ENCODE measurements around the gene PGBD4. TPM values are rescaled to one million over a fixed set of nuclear protein-coding genes. Genes with fewer than 3 reads are reported as not detected.

The PGBD4 gene
- total and polyA plus RNA-seq, 2 donors = 0.96 to 1.9 TPM

DNA sequence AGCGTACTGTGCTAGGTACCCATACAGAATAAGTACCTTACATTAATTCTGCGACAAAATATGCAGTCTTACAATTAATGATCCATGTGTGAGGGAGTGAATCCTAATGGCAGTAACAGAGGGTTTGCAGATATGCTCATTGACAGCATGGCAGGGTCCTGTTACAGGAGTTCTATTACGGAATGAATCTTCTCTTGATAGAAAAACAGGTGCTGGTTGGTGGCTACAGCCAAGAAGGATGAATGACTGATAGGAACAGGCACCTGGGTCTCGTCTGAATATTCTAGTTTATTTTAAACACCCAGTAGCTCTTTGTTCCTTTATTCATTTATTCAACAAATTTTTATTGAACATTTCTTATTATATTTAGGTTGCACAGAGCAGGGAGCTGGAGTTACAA lies 22.8 kb downstream of the PGBD4 start:
- Histone ChIP-seq H3K36me3 (ENCODE audit: insufficient read depth) (no peaks in the 10 kb centered on the region), H3K4me3 (ENCODE audit: low read depth, low read length) (no peak overlapping the region), H3K4me1 (ENCODE audit: insufficient read depth) (no peaks in the 10 kb centered on the region), H3K27ac (ENCODE audit: low read depth) (no peak overlapping the region)
- no peak for DNase-seq (ENCODE audit: extremely low spot score)
- WGBS = 79% methylated on average over 4 of the region's 4 CpGs

DNA sequence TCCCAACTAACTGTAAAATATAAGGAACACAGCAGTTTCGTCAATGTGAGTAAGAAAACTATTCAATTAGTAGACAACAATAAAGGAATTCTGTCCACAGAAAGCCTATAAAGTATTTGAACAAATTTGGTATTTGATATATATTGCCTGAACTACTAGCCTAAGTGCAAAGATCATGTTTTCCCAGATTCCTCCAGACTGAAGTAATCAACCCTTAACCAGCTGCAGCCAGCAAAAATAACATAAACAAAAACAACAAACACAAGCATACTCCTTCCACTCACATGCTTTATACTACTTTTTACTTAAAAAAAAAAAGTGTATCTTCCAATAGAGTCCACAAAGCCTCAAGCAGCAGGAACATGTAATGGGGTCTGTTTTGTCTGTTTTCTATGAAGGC lies 24.1 kb downstream of the PGBD4 start:
- DNase-seq (ENCODE audit: extremely low spot score) = no peak
- Histone ChIP-seq H3K4me1 (ENCODE audit: insufficient read depth) (no peaks in the 10 kb centered on the region), H3K27ac (ENCODE audit: low read depth) (no peak overlapping the region), H3K36me3 (ENCODE audit: insufficient read depth) (no peaks in the 10 kb centered on the region), H3K4me3 (ENCODE audit: low read depth, low read length) (no peak overlapping the region)
- WGBS = 56% methylated on average over 1 of the region's 1 CpG

DNA sequence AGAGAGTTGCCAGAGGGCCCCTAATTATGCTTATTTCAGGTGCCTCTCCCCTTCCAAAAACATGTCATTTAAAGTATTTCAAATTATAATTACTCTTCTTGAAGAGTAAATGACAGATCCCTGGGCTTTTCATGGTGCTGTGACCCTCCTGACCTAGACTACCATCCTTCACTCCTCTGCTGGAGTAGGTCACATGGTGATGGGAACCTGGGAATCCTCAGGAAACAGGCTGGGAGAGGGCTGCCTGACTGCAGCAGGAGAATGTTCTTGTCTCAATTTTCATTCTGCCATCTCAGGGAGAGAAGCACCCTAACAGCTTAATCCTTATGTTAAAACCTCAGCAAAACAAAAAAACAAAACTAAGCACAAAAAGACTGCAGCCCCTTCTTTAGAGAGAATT lies 24.6 kb downstream of the PGBD4 start:
- Histone ChIP-seq H3K4me3 (ENCODE audit: low read depth, low read length) (no peak overlapping the region), H3K4me1 (ENCODE audit: insufficient read depth) (no peaks in the 10 kb centered on the region), H3K36me3 (ENCODE audit: insufficient read depth) (no peaks in the 10 kb centered on the region), H3K27ac (ENCODE audit: low read depth) (no peak overlapping the region)
- DNase-seq (ENCODE audit: extremely low spot score) = no peak

DNA sequence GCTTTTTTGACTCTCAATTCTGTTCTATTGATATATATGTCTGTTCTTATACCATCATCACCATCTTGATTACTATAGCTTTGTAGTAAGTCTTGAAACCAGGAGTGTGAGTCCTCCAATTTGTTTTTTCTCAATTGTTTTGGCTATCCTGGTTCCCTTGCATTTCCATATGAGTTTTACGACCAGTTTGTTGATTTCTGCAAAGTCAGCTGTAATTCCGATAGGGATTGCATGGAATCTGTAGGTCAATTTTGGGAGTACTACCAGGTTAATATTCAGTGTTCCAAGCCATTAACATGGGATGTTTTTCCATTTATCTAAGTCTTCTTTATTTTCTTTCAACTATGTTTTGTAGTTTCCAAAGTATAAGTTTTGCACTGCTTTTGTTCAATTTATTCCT lies 27.0 kb downstream of the PGBD4 start:
- H3K4me3 ChIP-seq (ENCODE audit: low read depth, low read length) = no peak overlapping the region
- no peak overlapping the region for H3K27ac ChIP-seq (ENCODE audit: low read depth)
- H3K36me3 ChIP-seq (ENCODE audit: insufficient read depth) = no peaks in the 10 kb centered on the region
- DNase-seq (ENCODE audit: extremely low spot score) = no peak
- WGBS = 45% methylated on average over 2 of the region's 2 CpGs
- no peaks in the 10 kb centered on the region for H3K4me1 ChIP-seq (ENCODE audit: insufficient read depth)

DNA sequence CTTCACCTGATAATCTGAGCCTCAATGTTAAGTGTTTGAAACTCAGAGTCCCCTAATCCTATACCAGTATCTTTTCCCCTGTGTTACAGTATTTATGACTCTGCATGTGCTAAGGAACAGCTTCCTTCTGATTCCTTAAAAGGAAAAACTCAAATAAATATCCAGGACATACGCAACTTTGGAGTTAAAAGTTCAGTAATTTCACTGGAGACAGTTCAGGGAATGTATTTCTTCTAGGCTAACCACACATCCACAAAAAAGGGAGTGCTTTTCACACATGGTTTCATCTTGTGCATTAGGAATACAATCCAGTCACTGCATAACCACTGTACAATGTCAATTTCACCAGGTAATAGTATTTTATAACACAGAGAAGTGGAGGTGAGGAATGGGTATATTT lies 31.0 kb downstream of the PGBD4 start:
- no peaks in the 10 kb centered on the region for H3K4me1 ChIP-seq (ENCODE audit: insufficient read depth)
- no peak overlapping the region for H3K27ac ChIP-seq (ENCODE audit: low read depth)
- no peaks in the 10 kb centered on the region for H3K36me3 ChIP-seq (ENCODE audit: insufficient read depth)
- H3K4me3 ChIP-seq (ENCODE audit: low read depth, low read length) = no peak overlapping the region
- WGBS = 75% methylated on average over 1 of the region's 1 CpG
- DNase-seq (ENCODE audit: extremely low spot score) = no peak

DNA sequence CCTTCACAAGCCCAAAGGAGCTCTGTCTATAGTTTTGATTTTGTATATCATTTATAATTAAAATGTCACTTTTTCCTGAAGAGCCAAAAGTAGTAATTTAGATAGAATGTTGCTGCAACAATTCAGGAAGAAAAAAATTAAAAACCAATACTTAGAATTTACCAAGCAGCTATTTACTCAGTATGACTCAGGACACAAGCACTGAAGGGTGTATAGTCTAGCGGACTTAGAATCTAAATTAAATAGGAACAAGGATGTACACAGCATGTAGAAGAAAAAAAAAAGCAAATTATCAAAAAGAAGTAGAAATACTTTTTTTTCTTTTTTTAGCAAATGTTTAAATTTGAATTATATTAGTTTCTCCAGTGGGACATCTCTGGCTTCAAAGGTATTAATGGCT lies 31.6 kb downstream of the PGBD4 start:
- WGBS = 91% methylated on average over 1 of the region's 1 CpG
- Histone ChIP-seq H3K36me3 (ENCODE audit: insufficient read depth) (no peaks in the 10 kb centered on the region), H3K4me3 (ENCODE audit: low read depth, low read length) (no peak overlapping the region), H3K4me1 (ENCODE audit: insufficient read depth) (no peaks in the 10 kb centered on the region), H3K27ac (ENCODE audit: low read depth) (no peak overlapping the region)
- no peak for DNase-seq (ENCODE audit: extremely low spot score)

DNA sequence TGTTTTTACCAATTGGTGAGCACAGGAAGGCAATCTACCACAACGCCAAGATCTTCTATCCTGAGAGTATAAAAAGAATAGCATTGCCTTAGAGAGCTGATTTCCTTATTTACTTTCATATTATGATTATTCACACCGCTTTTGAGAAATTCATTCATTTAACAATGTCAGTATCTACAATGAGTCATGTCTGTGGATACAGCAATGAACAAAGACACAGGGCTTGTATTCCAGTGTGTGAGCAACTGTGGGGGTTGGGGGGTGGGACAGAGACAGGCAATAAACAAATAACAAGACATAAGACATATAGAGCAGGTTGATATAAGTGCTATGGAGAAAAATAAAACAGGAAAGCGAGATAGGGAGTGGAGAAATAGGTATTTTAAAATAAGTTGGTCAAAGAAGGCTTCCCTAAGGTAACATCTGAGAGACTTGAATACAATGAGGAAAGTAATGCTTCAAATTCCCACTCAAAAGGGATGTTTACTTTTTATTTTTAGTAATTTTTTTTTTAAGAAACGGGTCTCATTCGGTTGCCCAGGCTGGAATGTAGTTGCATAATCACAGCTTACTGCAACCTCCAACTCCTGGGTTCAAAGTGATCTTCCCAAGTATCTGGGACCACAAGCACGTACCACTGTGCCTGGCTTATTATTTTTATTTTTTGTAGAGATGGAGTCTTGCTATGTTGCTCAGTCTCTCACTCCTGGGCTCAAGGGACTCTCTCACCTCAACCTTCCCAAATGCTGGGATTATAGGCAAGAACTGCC lies 45.7 kb downstream of the PGBD4 start:
- Histone ChIP-seq H3K36me3 (ENCODE audit: insufficient read depth) (peaks cover 3% of the 10 kb centered on the region), H3K4me1 (ENCODE audit: insufficient read depth) (no peaks in the 10 kb centered on the region), H3K27ac (ENCODE audit: low read depth) (no peak overlapping the region), H3K4me3 (ENCODE audit: low read depth, low read length) (no peak overlapping the region)
- DNase-seq (ENCODE audit: extremely low spot score) = no peak
- WGBS = 60% methylated on average over 6 of the region's 6 CpGs

DNA sequence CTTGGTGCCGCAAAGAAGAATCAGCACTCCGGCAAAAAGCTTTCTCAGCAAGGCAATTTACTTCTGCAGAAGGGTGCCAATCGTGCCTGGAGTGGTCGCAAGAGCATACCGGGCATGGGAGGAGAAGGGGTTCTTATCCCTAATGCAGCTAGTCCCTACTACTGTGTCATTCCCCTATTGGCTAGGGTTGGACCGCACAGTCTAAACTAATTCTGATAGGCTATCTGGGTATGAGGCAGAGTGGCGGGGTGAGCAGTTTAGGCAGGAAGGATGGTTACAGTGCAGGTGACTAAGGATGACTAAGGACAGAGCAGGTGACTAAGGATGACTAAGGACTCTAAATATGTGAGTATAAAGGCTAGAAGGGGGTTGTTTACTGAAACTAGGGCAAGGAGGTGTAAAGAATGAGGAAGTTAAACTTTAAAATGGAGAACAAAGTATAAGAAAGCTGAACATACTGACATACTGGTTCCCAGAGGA lies 52.9 kb downstream of the PGBD4 start:
- Histone ChIP-seq H3K4me3 (ENCODE audit: low read depth, low read length) (no peak overlapping the region), H3K4me1 (ENCODE audit: insufficient read depth) (no peaks in the 10 kb centered on the region), H3K27ac (ENCODE audit: low read depth) (no peak overlapping the region), H3K36me3 (ENCODE audit: insufficient read depth) (peaks cover 3% of the 10 kb centered on the region)
- 89% methylated on average over 7 of the region's 7 CpGs for WGBS
- no peak for DNase-seq (ENCODE audit: extremely low spot score)

DNA sequence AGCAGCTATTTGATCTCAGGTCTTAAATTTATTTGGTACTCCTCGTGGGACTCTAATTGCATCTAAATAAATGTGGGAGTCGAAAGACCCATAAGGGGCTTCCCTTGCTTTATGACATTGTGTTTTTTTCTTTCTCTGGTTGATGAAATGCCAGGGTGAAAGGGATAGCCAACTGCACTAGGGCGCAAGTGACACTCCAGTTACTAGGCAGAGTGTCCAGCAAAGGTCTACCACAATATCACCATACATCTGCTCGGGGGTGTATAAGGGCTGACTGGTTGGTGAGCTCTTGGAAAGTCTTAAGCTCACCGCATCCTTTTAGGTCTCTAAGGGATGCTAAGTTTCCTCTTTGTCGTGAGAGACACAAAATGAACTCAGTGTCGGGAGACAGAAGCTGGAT lies 54.0 kb downstream of the PGBD4 start:
- no peak overlapping the region for H3K4me3 ChIP-seq (ENCODE audit: low read depth, low read length)
- no peak for DNase-seq (ENCODE audit: extremely low spot score)
- H3K36me3 ChIP-seq (ENCODE audit: insufficient read depth) = peaks cover 6% of the 10 kb centered on the region
- no peaks in the 10 kb centered on the region for H3K4me1 ChIP-seq (ENCODE audit: insufficient read depth)
- WGBS = 91% methylated on average over 7 of the region's 7 CpGs
- H3K27ac ChIP-seq (ENCODE audit: low read depth) = no peak overlapping the region

Other genes with a start within 250 kb of the PGBD4 start
- 0.48 TPM for gene CHRM5, start 133.6 kb upstream of the PGBD4 start, total RNA-seq
- gene CHRM5, start 133.6 kb upstream of the PGBD4 start, polyA plus RNA-seq = 0.03 TPM
- gene AVEN, start 62.9 kb upstream of the PGBD4 start, total RNA-seq = 16.0 TPM
- gene AVEN, start 62.9 kb upstream of the PGBD4 start, polyA plus RNA-seq = 15.8 TPM
- 26.2 TPM for gene EMC7, start 221 bp upstream of the PGBD4 start, total RNA-seq
- 80.4 TPM for gene EMC7, start 221 bp upstream of the PGBD4 start, polyA plus RNA-seq
- 143 TPM for gene KATNBL1, start 108.0 kb downstream of the PGBD4 start, total RNA-seq
- 15.3 TPM for gene KATNBL1, start 108.0 kb downstream of the PGBD4 start, polyA plus RNA-seq
- gene EMC4, start 122.9 kb downstream of the PGBD4 start, total RNA-seq = 77.0 TPM
- 135 TPM for gene EMC4, start 122.9 kb downstream of the PGBD4 start, polyA plus RNA-seq
- 22.2 TPM for gene SLC12A6, start 235.7 kb downstream of the PGBD4 start, total RNA-seq
- 6.6 TPM for gene SLC12A6, start 235.7 kb downstream of the PGBD4 start, polyA plus RNA-seq
- 129 TPM for gene NOP10, start 241.1 kb downstream of the PGBD4 start, total RNA-seq
- 169 TPM for gene NOP10, start 241.1 kb downstream of the PGBD4 start, polyA plus RNA-seq
- not detected for gene NUTM1, start 241.2 kb downstream of the PGBD4 start, total RNA-seq
- gene NUTM1, start 241.2 kb downstream of the PGBD4 start, polyA plus RNA-seq = 0.03 TPM

All from urinary bladder (tissue), 4 donors.